SK-N-SH (cell line): ENCODE results near the gene INTS6. TPM values are rescaled to one million over a fixed set of nuclear protein-coding genes. Genes with fewer than 3 reads are reported as not detected.

Experiments used
- CTCF ChIA-PET: fragments of 300-600, 350-600 bp; formaldehyde crosslinking; extraction: SDS; loops from one replicate; lab custom pipeline; 2021; lab: Yijun Ruan, JAX
- POLR2A ChIA-PET: fragments of 350-600 bp; sonication (Branson Sonifier 250); formaldehyde crosslinking; extraction: SDS; loops from one replicate; lab custom pipeline; 2020; ENCODE audit warnings: antibody characterized with exemption, inconsistent platforms; lab: Yijun Ruan, JAX
- DNase-seq: peaks from one replicate; pipeline ENCODE4 v3.0.0; 2012
- H2AFZ ChIP-seq: fragments of 200-600 bp; sonication (generic); 2 replicates; pipeline ENCODE4 v1.8.1; 2016; ENCODE audit warnings: antibody characterized with exemption, mild to moderate bottlenecking, low read depth
- H3F3A ChIP-seq: fragments of 200-600 bp; sonication (generic); replicated peaks from 2 replicates; pipeline ENCODE3; 2016; ENCODE audit warnings: antibody characterized with exemption, mild to moderate bottlenecking; ENCODE audit not compliant: insufficient read depth
- H3K27ac ChIP-seq, 2 experiments: fragments of 200-500 bp in 1 of 2; fragments of 200-600 bp in 1 of 2; sonication (Bioruptor generic) in 1 of 2; sonication (generic), shearing (Covaris generic) in 1 of 2; 2 replicates each; pipeline versions ENCODE4 v1.5.1 to v1.6.1; 2014 to 2016; ENCODE audit warnings: low read depth in 2 of 2, inconsistent platforms in 1 of 2, low read length in 1 of 2, mild to moderate bottlenecking in 1 of 2, mixed read lengths in 1 of 2
- H3K27me3 ChIP-seq: fragments of 200-600 bp; sonication (generic), shearing (Covaris generic); 2 replicates; pipeline ENCODE4 v1.6.1; 2016; ENCODE audit warnings: mixed run types; ENCODE audit not compliant: insufficient read depth
- H3K36me3 ChIP-seq, 2 experiments: fragments of 200-500 bp in 1 of 2; fragments of 200-600 bp in 1 of 2; sonication (Bioruptor generic) in 1 of 2; sonication (generic) in 1 of 2; replicated peaks in 1 of 2; 2 replicates each; pipeline versions ENCODE3 to v1.5.1; 2014 to 2016; ENCODE audit warnings: low read length in 1 of 2, mild to moderate bottlenecking in 1 of 2; ENCODE audit not compliant: insufficient read depth in 2 of 2, control insufficient read depth in 1 of 2
- H3K4me1 ChIP-seq, 2 experiments: fragments of 200-500 bp in 1 of 2; fragments of 200-600 bp in 1 of 2; sonication (Bioruptor generic) in 1 of 2; sonication (generic), shearing (Covaris generic) in 1 of 2; 2 replicates each; pipeline versions ENCODE4 v1.5.1 to v1.6.1; 2014 to 2016; ENCODE audit warnings: low read depth in 1 of 2, low read length in 1 of 2, mixed run types in 1 of 2; ENCODE audit not compliant: insufficient read depth in 2 of 2, control insufficient read depth in 1 of 2
- H3K4me2 ChIP-seq: fragments of 200-600 bp; sonication (generic), shearing (Covaris generic); 2 replicates; pipeline ENCODE4 v1.6.1; 2017; ENCODE audit warnings: mixed run types
- H3K4me3 ChIP-seq, 2 experiments: fragments of 200-500 bp in 1 of 2; fragments of 200-600 bp in 1 of 2; sonication (Bioruptor generic) in 1 of 2; sonication (generic), shearing (Covaris generic) in 1 of 2; 2 replicates each; pipeline versions ENCODE4 v1.5.1 to v1.8.1; 2014 to 2016; ENCODE audit warnings: low read depth in 2 of 2, inconsistent platforms in 1 of 2, low read length in 1 of 2, mild to moderate bottlenecking in 1 of 2, mixed read lengths in 1 of 2, moderate library complexity in 1 of 2
- H3K79me2 ChIP-seq: fragments of 200-600 bp; sonication (generic); 2 replicates; pipeline ENCODE4 v1.8.1; 2017; ENCODE audit warnings: mild to moderate bottlenecking; ENCODE audit not compliant: insufficient read depth
- H3K9ac ChIP-seq: fragments of 200-600 bp; sonication (generic); 2 replicates; pipeline ENCODE4 v1.6.1; 2017; ENCODE audit warnings: mixed run types
- H3K9me2 ChIP-seq: fragments of 200-600 bp; sonication (generic); 2 replicates; pipeline ENCODE4 v1.6.1; 2017; ENCODE audit warnings: mixed run types
- H3K9me3 ChIP-seq: fragments of 200-600 bp; sonication (generic); 2 replicates; pipeline ENCODE4 v1.6.1; 2017; ENCODE audit warnings: mixed run types, mild to moderate bottlenecking, moderate library complexity
- H4K20me1 ChIP-seq: fragments of 200-600 bp; sonication (generic); 2 replicates; pipeline ENCODE4 v1.6.1; 2017; ENCODE audit warnings: mild to moderate bottlenecking, mixed run types; ENCODE audit not compliant: insufficient read depth
- CHD2 ChIP-seq: fragments of 150-350 bp; IDR thresholded peaks from 2 replicates; pipeline ENCODE4 v1.6.1; 2018; ENCODE audit warnings: low read length; ENCODE audit not compliant: partially characterized antibody
- CTCF ChIP-seq: fragments of 200-600 bp; sonication (generic); IDR thresholded peaks from 2 replicates; pipeline ENCODE4 v1.6.1; 2017; ENCODE audit warnings: antibody characterized with exemption, mild to moderate bottlenecking, moderate library complexity
- ELF1 ChIP-seq: IDR thresholded peaks from 2 replicates; pipeline ENCODE4 v1.4.0; 2012
- EP300 ChIP-seq, 2 experiments: IDR thresholded peaks; 2 replicates each; pipeline versions ENCODE4 v1.4.0 to v1.6.1; 2012; ENCODE audit warnings: borderline replicate concordance in 1 of 2, low read depth in 1 of 2, low read length in 1 of 2
- FOXJ3 ChIP-seq: sonication (generic); formaldehyde crosslinking; IDR thresholded peaks from 2 replicates; pipeline ENCODE4 v1.5.1; 2020; ENCODE audit warnings: mild to moderate bottlenecking, missing genetic modification reagents
- GATA2 ChIP-seq: sonication (generic); formaldehyde crosslinking; IDR thresholded peaks from 2 replicates; pipeline ENCODE4 v1.5.0; 2020; ENCODE audit warnings: mild to moderate bottlenecking, missing genetic modification reagents
- NFIC ChIP-seq: IDR thresholded peaks from 2 replicates; pipeline ENCODE4 v1.4.0; 2012; ENCODE audit warnings: borderline replicate concordance
- RCOR1 ChIP-seq: fragments of 150-350 bp; IDR thresholded peaks from 2 replicates; pipeline ENCODE4 v1.6.1; 2017; ENCODE audit warnings: antibody characterized with exemption, low read length
- RFX5 ChIP-seq: IDR thresholded peaks from 2 replicates; pipeline ENCODE4 v1.6.1; 2012; ENCODE audit warnings: mild to moderate bottlenecking, improper control_type of control experiment, low read length
- SMC3 ChIP-seq: IDR thresholded peaks from 2 replicates; pipeline ENCODE4 v1.6.1; 2012; ENCODE audit warnings: low read depth, low read length, improper control_type of control experiment
- TEAD4 ChIP-seq: IDR thresholded peaks from 2 replicates; pipeline ENCODE4 v1.4.0; 2012; ENCODE audit warnings: mild to moderate bottlenecking, borderline replicate concordance; ENCODE audit not compliant: insufficient read depth
- ZBTB33 ChIP-seq: IDR thresholded peaks from 2 replicates; pipeline ENCODE4 v1.4.0; 2012; ENCODE audit warnings: low read depth, borderline replicate concordance
- WGBS: methylation state at CpG from one replicate; pipeline ENCODE4 v1.1.6; 2017; ENCODE audit warnings: low lambda C conversion rate; 5-methylcytosine and 5-hydroxymethylcytosine counted together
- polyA plus RNA-seq, 3 experiments: library from polyadenylated mRNA; depleted of rRNA; stranded (reverse); fragments of >200 nt; gene quantifications; 2 replicates each; pipeline ENCODE4 v1.2.3, GENCODE V29; 2012

INTS6 gene
- polyA plus RNA-seq, 1 of the 3 experiments (the other 2 are of a cell fraction), result 7.7 TPM

- 83% methylated on average over 2 of the region's 2 CpGs for WGBS
- no peaks in the 10 kb centered on the region for H3K4me1 ChIP-seq
- TF ChIP-seq SMC3 (no peak), RCOR1 (no peak), EP300 (IDR thresholded peaks at IDR 0.05; ENCODE audit: borderline replicate concordance in 1 of 2, low read depth in 1 of 2, low read length in 1 of 2) (no peak), CHD2 (no peak), FOXJ3 (CRISPR knock-in tag) (no peak), NFIC (no peak), ZBTB33 (no peak)
- no peak overlapping the region for H3K9ac ChIP-seq
- H3K4me3 ChIP-seq, result no peak overlapping the region
- H3K4me2 ChIP-seq, result no peak overlapping the region
- no peak for DNase-seq
- H3K27me3 ChIP-seq, result no peaks in the 10 kb centered on the region
- H3K9me3 ChIP-seq, result no peaks in the 10 kb centered on the region
- ChIA-PET POLR2A (no interaction called here), CTCF (interaction anchor here (1.1 kb wide), 1 partner anchor 11 kb away, joined by 4 read pairs; no protein-coding TSS in a partner anchor)
- H3K27ac ChIP-seq, result no peak overlapping the region
- H3K79me2 ChIP-seq, result no peaks in the 10 kb centered on the region
- no peaks in the 10 kb centered on the region for H3K9me2 ChIP-seq
- H2AFZ ChIP-seq, result no peak overlapping the region
- no peaks in the 10 kb centered on the region for H3K36me3 ChIP-seq
- H3F3A ChIP-seq, result no peaks in the 10 kb centered on the region
- no peaks in the 10 kb centered on the region for H4K20me1 ChIP-seq
Measured at GRCh38 chr13:51488212-51488611, 35.4 kb upstream of the INTS6 start.

DNA sequence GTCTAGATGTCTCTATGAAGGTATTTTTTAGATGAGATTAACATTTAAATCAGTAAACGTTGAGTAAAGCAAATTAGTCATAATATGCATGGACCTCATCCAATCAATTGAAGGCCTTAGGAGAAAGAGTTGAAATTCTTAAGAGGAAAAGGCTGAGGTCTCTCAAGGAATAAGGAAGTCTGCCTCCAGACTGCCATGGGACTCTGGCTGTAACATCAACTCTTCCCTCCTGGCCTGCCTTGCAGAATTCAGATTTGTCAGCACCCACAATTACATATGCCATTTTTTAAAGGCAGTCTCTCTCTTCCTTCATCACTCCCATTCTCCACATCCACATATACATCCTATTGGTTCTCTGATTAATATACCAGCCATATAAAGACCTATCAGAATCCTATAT, 28.8 kb upstream of the INTS6 start:
- H3K27me3 ChIP-seq, result no peaks in the 10 kb centered on the region
- H3K4me3 ChIP-seq, result no peak overlapping the region
- H3F3A ChIP-seq, result no peaks in the 10 kb centered on the region
- no peak overlapping the region for H3K9ac ChIP-seq
- TF ChIP-seq GATA2, result no peak
- TF ChIP-seq RCOR1, result no peak
- TF ChIP-seq SMC3, result no peak
- no peak for TF ChIP-seq CTCF
- TF ChIP-seq RFX5, result no peak
- TF ChIP-seq TEAD4, result no peak
- TF ChIP-seq ELF1, result no peak
- no peak overlapping the region for H2AFZ ChIP-seq
- 53% methylated on average over 1 of the region's 1 CpG for WGBS
- no peaks in the 10 kb centered on the region for H3K9me3 ChIP-seq
- no peaks in the 10 kb centered on the region for H3K79me2 ChIP-seq
- no peaks in the 10 kb centered on the region for H4K20me1 ChIP-seq
- POLR2A ChIA-PET, result no interaction called here
- CTCF ChIA-PET, result no interaction called here
- no peaks in the 10 kb centered on the region for H3K9me2 ChIP-seq
- H3K4me1 ChIP-seq, result peaks cover 0 to 9% of the 10 kb centered on the region in 2 experiments; a peak in 1 of 4 replicates
- no peak overlapping the region for H3K27ac ChIP-seq
- H3K36me3 ChIP-seq, result no peaks in the 10 kb centered on the region
- H3K4me2 ChIP-seq, result no peak overlapping the region
- no peak for DNase-seq
